Amniotic stem cell (primary cell): Measurements from ENCODE around the gene PRKAB1.
"Not testable (repeated sequence)": the region's sequence is repeated elsewhere in the genome, so short reads cannot be mapped to it uniquely, and the experiment has no call there.

ENCODE experiments used
- DNase-seq: peaks from one replicate; lab custom pipeline; 2025; lab: John Stamatoyannopoulos, UW

The PRKAB1 gene

GRCh38 chr12:119667577-119668323, at the start of gene PRKAB1:
PRKAB1 (plus strand) TSS chr12:119668133; CDS start chr12:119668245, 112 bp downstream.
- DNase-seq: peak; percentile 94

GRCh38 chr12:119618328-119618896, 49.5 kb upstream of the PRKAB1 start:
- not testable (repeated sequence) for DNase-seq

- DNase-seq: no peak
Measured at GRCh38 chr12:119620490-119620889, 47.4 kb upstream of the PRKAB1 start.

- no peak for DNase-seq
Measured at GRCh38 chr12:119621878-119622277, 46.1 kb upstream of the PRKAB1 start.

GRCh38 chr12:119624966-119625365, 43.0 kb upstream of the PRKAB1 start:
- no peak for DNase-seq

GRCh38 chr12:119627019-119627643, 40.8 kb upstream of the PRKAB1 start:
- no peak for DNase-seq

- no peak for DNase-seq
Measured at GRCh38 chr12:119627686-119628085, 40.2 kb upstream of the PRKAB1 start.

GRCh38 chr12:119630223-119630780, 37.6 kb upstream of the PRKAB1 start:
- DNase-seq: no peak

GRCh38 chr12:119630962-119631550, 36.9 kb upstream of the PRKAB1 start:
- DNase-seq: no peak

GRCh38 chr12:119631930-119632678, 35.8 kb upstream of the PRKAB1 start:
- no peak for DNase-seq

GRCh38 chr12:119634743-119635142, 33.2 kb upstream of the PRKAB1 start:
- no peak for DNase-seq

GRCh38 chr12:119642986-119643385, 24.9 kb upstream of the PRKAB1 start:
- DNase-seq: no peak

GRCh38 chr12:119644930-119645329, 23.0 kb upstream of the PRKAB1 start:
- no peak for DNase-seq

- DNase-seq: no peak
Measured at GRCh38 chr12:119645535-119646059, 22.3 kb upstream of the PRKAB1 start.

GRCh38 chr12:119649202-119649808, 18.6 kb upstream of the PRKAB1 start:
- DNase-seq: no peak

GRCh38 chr12:119652665-119653064, 15.3 kb upstream of the PRKAB1 start:
- DNase-seq: no peak

GRCh38 chr12:119657001-119657400, 10.9 kb upstream of the PRKAB1 start:
- DNase-seq: not testable (repeated sequence)

- not testable (repeated sequence) for DNase-seq
Measured at GRCh38 chr12:119658166-119658565, 9.8 kb upstream of the PRKAB1 start.

GRCh38 chr12:119659289-119659897, 8.5 kb upstream of the PRKAB1 start:
- no peak for DNase-seq

- DNase-seq: no peak
Measured at GRCh38 chr12:119660076-119660475, 7.9 kb upstream of the PRKAB1 start.

- no peak for DNase-seq
Measured at GRCh38 chr12:119661882-119662281, 6.1 kb upstream of the PRKAB1 start.
